H1 (cell line): ENCODE data around the gene SHANK2. TPM values are rescaled to one million over a fixed set of nuclear protein-coding genes. Genes with fewer than 3 reads are reported as not detected.

Experiments used
- BCL11A ChIP-seq, 2 experiments: IDR thresholded peaks; one replicate each; pipeline ENCODE4 v1.6.1; 2011; ENCODE audit warnings: low read depth in 2 of 2, low read length in 2 of 2, mild to moderate bottlenecking in 2 of 2
- CHD7 ChIP-seq: fragments of 300-600 bp; sonication (generic); IDR thresholded peaks from 2 replicates; pipeline ENCODE4 v1.7.1; 2012; ENCODE audit warnings: low read length, moderate library complexity, mild to moderate bottlenecking, inconsistent platforms; ENCODE audit not compliant: insufficient replicate concordance
- HDAC6 ChIP-seq: IDR thresholded peaks from one replicate; pipeline ENCODE4 v1.7.1; 2012; ENCODE audit warnings: low read depth, mild to moderate bottlenecking, inconsistent platforms, low read length, moderate library complexity
- KDM1A ChIP-seq: fragments of 200-600, 300-600 bp; sonication (generic); IDR thresholded peaks from 2 replicates; pipeline ENCODE4 v1.7.1; 2016; ENCODE audit warnings: mild to moderate bottlenecking, low read length, borderline replicate concordance
- PHF8 ChIP-seq: fragments of 200-600 bp; sonication (generic); conservative IDR thresholded peaks from 2 replicates; pipeline ENCODE4 v1.7.1; 2012; ENCODE audit warnings: low read depth, mild to moderate bottlenecking, inconsistent platforms, low read length, moderate library complexity
- POLR2A ChIP-seq, 2 experiments: IDR thresholded peaks; 1 replicate in 1 of 2; 2 replicates in 1 of 2; pipeline ENCODE4 v1.6.1; 2011; ENCODE audit warnings: low read depth in 2 of 2, low read length in 2 of 2, mild to moderate bottlenecking in 2 of 2; ENCODE audit errors: control extremely low read depth in 1 of 2
- SIN3A ChIP-seq, 2 experiments: IDR thresholded peaks in 1 of 2; conservative IDR thresholded peaks in 1 of 2; 2 replicates each; pipeline ENCODE4 v1.6.1; 2011 to 2012; ENCODE audit warnings: low read length in 2 of 2, improper control_type of control experiment in 1 of 2, low read depth in 1 of 2, mild to moderate bottlenecking in 1 of 2
- SUZ12 ChIP-seq: fragments of 200-600 bp; sonication (generic); IDR thresholded peaks from 2 replicates; pipeline ENCODE4 v1.6.1; 2012; ENCODE audit warnings: mild to moderate bottlenecking, inconsistent platforms, low read length, moderate library complexity, mixed read lengths
- TCF12 ChIP-seq: IDR thresholded peaks from 2 replicates; pipeline ENCODE4 v1.6.1; 2011; ENCODE audit warnings: low read depth, mild to moderate bottlenecking, low read length
- polyA plus RNA-seq, 7 experiments: library from polyadenylated mRNA; depleted of rRNA in 3 of 7; stranded (reverse) in 5 of 7; unstranded in 2 of 7; fragments of >200 nt in 5 of 7; fragments of 200-250 nt in 2 of 7; gene quantifications; 1 replicate in 5 of 7; 2 replicates in 1 of 7; 4 replicates in 1 of 7; pipeline versions ENCODE4 v1.2.1 to v1.2.3, GENCODE V29; 2011 to 2013; ENCODE audit warnings: missing spikeins in 2 of 7, mixed read lengths in 2 of 7
- total RNA-seq: library from RNA; stranded (reverse); fragmentation: NEBNext Ultra II Directional; extraction: Animal tissue kit (Norgen Biotek cat#: 25700); gene quantifications from 2 replicates; pipeline ENCODE4 v1.2.1, GENCODE V29; 2021

The SHANK2 gene
- total and polyA plus RNA-seq, 2 of the 8 experiments (the other 6 are each of a cell fraction or from before 2014, with no cell fraction given): 10.1 to 54.2 TPM

DNA sequence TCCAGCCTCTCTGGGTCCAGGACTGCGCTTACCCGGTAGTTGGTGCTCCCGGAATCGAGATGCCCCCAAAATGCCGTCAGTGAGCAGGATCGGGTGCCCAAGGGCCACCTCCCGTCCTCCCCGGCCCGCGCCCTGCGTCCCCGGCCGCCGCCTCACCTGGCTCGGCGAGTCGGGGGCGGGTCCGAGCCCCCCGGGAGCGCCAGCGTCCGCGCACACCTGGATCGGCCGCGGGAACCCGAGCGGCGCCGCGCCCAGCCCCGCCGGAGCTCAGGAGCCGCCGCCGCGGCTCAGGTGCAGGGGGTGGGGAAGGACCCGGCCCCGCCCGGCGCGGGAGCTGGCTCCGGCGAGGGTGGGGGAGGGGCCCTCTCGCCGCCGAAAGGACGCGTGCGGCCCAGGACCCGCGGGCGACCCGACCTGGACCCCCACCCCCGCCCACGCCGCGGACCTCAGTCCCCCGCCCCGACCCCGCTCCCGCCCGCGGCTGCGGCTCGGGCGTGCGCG is at the start of gene SHANK2 (continued):
- no peak for TF ChIP-seq HDAC6
- TF ChIP-seq SIN3A (conservative IDR thresholded peaks at IDR 0.05 in 1 of 2, IDR thresholded peaks at IDR 0.05 in 1 of 2; ENCODE audit: low read depth in 1 of 2, low read length in 2 of 2): 0 out of 4 replicates have a peak, but pooled peaks of 1 of the 2 experiments have one; percentile 11
- no peak for TF ChIP-seq POLR2A (IDR thresholded peaks at IDR 0.05; ENCODE audit: control extremely low read depth in 1 of 2, low read depth in 2 of 2, low read length in 2 of 2)
- TF ChIP-seq CHD7: no peak
- peak; percentile 38; the same call in 1 of the 2 replicates for TF ChIP-seq PHF8
- no peak for TF ChIP-seq BCL11A (IDR thresholded peaks at IDR 0.05; ENCODE audit: low read depth in 2 of 2, low read length in 2 of 2)
- no peak for TF ChIP-seq SUZ12
- TF ChIP-seq KDM1A: no peak
- TF ChIP-seq TCF12: no peak
